Measurements from ENCODE around the gene HTT.

The HTT gene

GRCh38 chr4:3234171-3235029 lies 159.9 kb downstream of the HTT start:
- DNase-seq (ENCODE audit: low read depth, low spot score) = no peak

GRCh38 chr4:3235030-3235345 lies 160.5 kb downstream of the HTT start:
- DNase-seq (ENCODE audit: low read depth, low spot score) = no peak

- no peak for DNase-seq (ENCODE audit: low read depth, low spot score)
These were observed 161.1 kb downstream of the HTT start for GRCh38 chr4:3235581-3235980.

- DNase-seq (ENCODE audit: low read depth, low spot score) = no peak
These were observed 161.9 kb downstream of the HTT start for GRCh38 chr4:3236326-3236878.

- no peak for DNase-seq (ENCODE audit: low read depth, low spot score)
These were observed 162.8 kb downstream of the HTT start for GRCh38 chr4:3237266-3237665.

- peak; percentile 28 for DNase-seq (ENCODE audit: low read depth, low spot score)
These were observed 163.5 kb downstream of the HTT start for GRCh38 chr4:3237712-3238560.

- DNase-seq (ENCODE audit: low read depth, low spot score) = no peak
These were observed 164.2 kb downstream of the HTT start for GRCh38 chr4:3238721-3239120.

- no peak for DNase-seq (ENCODE audit: low read depth, low spot score)
These were observed 164.8 kb downstream of the HTT start for GRCh38 chr4:3239303-3239702.

GRCh38 chr4:3239998-3240920 lies 165.8 kb downstream of the HTT start:
- no peak for DNase-seq (ENCODE audit: low read depth, low spot score)

GRCh38 chr4:3240936-3241522 lies 166.5 kb downstream of the HTT start:
- DNase-seq (ENCODE audit: low read depth, low spot score) = no peak

GRCh38 chr4:3241898-3242524 lies 167.5 kb downstream of the HTT start:
- DNase-seq (ENCODE audit: low read depth, low spot score) = no peak

GRCh38 chr4:3243136-3243780 lies 168.8 kb downstream of the HTT start:
- DNase-seq (ENCODE audit: low read depth, low spot score) = no peak

- DNase-seq (ENCODE audit: low read depth, low spot score) = no peak
These were observed 169.5 kb downstream of the HTT start for GRCh38 chr4:3244002-3244401.

GRCh38 chr4:3244747-3245146 lies 170.3 kb downstream of the HTT start:
- DNase-seq (ENCODE audit: low read depth, low spot score) = no peak

- no peak for DNase-seq (ENCODE audit: low read depth, low spot score)
These were observed 171.2 kb downstream of the HTT start for GRCh38 chr4:3245676-3246075.

- DNase-seq (ENCODE audit: low read depth, low spot score) = no peak
These were observed 172.2 kb downstream of the HTT start for GRCh38 chr4:3246458-3247398.

- DNase-seq (ENCODE audit: low read depth, low spot score) = no peak
These were observed 173.1 kb downstream of the HTT start for GRCh38 chr4:3247399-3248177.

GRCh38 chr4:3248178-3248480 lies 173.6 kb downstream of the HTT start:
- DNase-seq (ENCODE audit: low read depth, low spot score) = no peak
